Measurements from ENCODE around the gene BRME1. TPM values are rescaled to one million over a fixed set of nuclear protein-coding genes. Genes with fewer than 3 reads are reported as not detected.
A peak's percentile ranks its signal among the peaks of the same experiment; 100 is the strongest.

Gene BRME1
- polyA plus RNA-seq, 1 donor from 2014 or later: 6.2 TPM

- H3F3A ChIP-seq (ENCODE audit: insufficient read depth, low read length, poor library complexity, severe bottlenecking): no peaks in the 10 kb centered on the region
- TF ChIP-seq REST (IDR thresholded peaks at IDR 0.05; ENCODE audit: borderline replicate concordance) (no peak), RAD21 (conservative IDR thresholded peaks at IDR 0.05) (peak; percentile 16), SMC3 (conservative IDR thresholded peaks at IDR 0.05; ENCODE audit: poor library complexity) (peak; percentile 48), EP300 (conservative IDR thresholded peaks at IDR 0.05; ENCODE audit: poor library complexity, severe bottlenecking) (peak; percentile 72), POLR2AphosphoS5 (IDR thresholded peaks at IDR 0.05) (peak; percentile 76)
- H3K79me2 ChIP-seq (replicated peaks; ENCODE audit: insufficient read depth, low read length): peaks cover 14% of the 10 kb centered on the region
- no peaks in the 10 kb centered on the region for H4K20me1 ChIP-seq (ENCODE audit: insufficient read depth)
- peak overlapping the region; percentile 77 for H3K9ac ChIP-seq (ENCODE audit: low read length)
- no peaks in the 10 kb centered on the region for H3K36me3 ChIP-seq (ENCODE audit: insufficient read depth, low read length)
- H3K27me3 ChIP-seq (ENCODE audit: insufficient read depth, low read depth, low read length): no peaks in the 10 kb centered on the region
- no peaks in the 10 kb centered on the region for H3K9me2 ChIP-seq (ENCODE audit: insufficient read depth, low read length)
- peak overlapping the region; percentile 92 for H3K27ac ChIP-seq (ENCODE audit: low read length)
- peak overlapping the region; percentile 91 for H3K4me3 ChIP-seq (ENCODE audit: low read length)
- H3K4me2 ChIP-seq (ENCODE audit: low read length): peak overlapping the region; percentile 15
- H3K9me3 ChIP-seq (ENCODE audit: low read length): no peaks in the 10 kb centered on the region
- peak overlapping the region; percentile 77 for H2AFZ ChIP-seq (ENCODE audit: low read depth, low read length)
These were observed 45.9 kb upstream of the BRME1 start for GRCh38 chr19:13951799-13952153.

- H3K4me3 ChIP-seq (ENCODE audit: low read length): no peak overlapping the region
- H2AFZ ChIP-seq (ENCODE audit: low read depth, low read length): no peak overlapping the region
- no peak overlapping the region for H3K9ac ChIP-seq (ENCODE audit: low read length)
- peaks cover 14% of the 10 kb centered on the region for H3K79me2 ChIP-seq (replicated peaks; ENCODE audit: insufficient read depth, low read length)
- no peaks in the 10 kb centered on the region for H3K36me3 ChIP-seq (ENCODE audit: insufficient read depth, low read length)
- H3K9me3 ChIP-seq (ENCODE audit: low read length): no peaks in the 10 kb centered on the region
- no peaks in the 10 kb centered on the region for H3K27me3 ChIP-seq (ENCODE audit: insufficient read depth, low read depth, low read length)
- peak overlapping the region; percentile 92 for H3K27ac ChIP-seq (ENCODE audit: low read length)
- H3K9me2 ChIP-seq (ENCODE audit: insufficient read depth, low read length): no peaks in the 10 kb centered on the region
- H3K4me2 ChIP-seq (ENCODE audit: low read length): no peak overlapping the region
- no peaks in the 10 kb centered on the region for H3F3A ChIP-seq (ENCODE audit: insufficient read depth, low read length, poor library complexity, severe bottlenecking)
- H4K20me1 ChIP-seq (ENCODE audit: insufficient read depth): no peaks in the 10 kb centered on the region
- TF ChIP-seq MXI1 (conservative IDR thresholded peaks at IDR 0.05; ENCODE audit: poor library complexity, severe bottlenecking) (no peak), EP300 (conservative IDR thresholded peaks at IDR 0.05; ENCODE audit: poor library complexity, severe bottlenecking) (no peak), RAD21 (conservative IDR thresholded peaks at IDR 0.05) (no peak), SMC3 (conservative IDR thresholded peaks at IDR 0.05; ENCODE audit: poor library complexity) (no peak), POLR2AphosphoS5 (IDR thresholded peaks at IDR 0.05) (no peak), EZH2 (IDR thresholded peaks at IDR 0.05; ENCODE audit: borderline replicate concordance, insufficient read depth, low read length, poor library complexity, severe bottlenecking) (no peak), REST (IDR thresholded peaks at IDR 0.05; ENCODE audit: borderline replicate concordance) (no peak), TAF1 (IDR thresholded peaks at IDR 0.05; ENCODE audit: low read depth) (no peak)
- TF ChIP-seq, protein P1, sequence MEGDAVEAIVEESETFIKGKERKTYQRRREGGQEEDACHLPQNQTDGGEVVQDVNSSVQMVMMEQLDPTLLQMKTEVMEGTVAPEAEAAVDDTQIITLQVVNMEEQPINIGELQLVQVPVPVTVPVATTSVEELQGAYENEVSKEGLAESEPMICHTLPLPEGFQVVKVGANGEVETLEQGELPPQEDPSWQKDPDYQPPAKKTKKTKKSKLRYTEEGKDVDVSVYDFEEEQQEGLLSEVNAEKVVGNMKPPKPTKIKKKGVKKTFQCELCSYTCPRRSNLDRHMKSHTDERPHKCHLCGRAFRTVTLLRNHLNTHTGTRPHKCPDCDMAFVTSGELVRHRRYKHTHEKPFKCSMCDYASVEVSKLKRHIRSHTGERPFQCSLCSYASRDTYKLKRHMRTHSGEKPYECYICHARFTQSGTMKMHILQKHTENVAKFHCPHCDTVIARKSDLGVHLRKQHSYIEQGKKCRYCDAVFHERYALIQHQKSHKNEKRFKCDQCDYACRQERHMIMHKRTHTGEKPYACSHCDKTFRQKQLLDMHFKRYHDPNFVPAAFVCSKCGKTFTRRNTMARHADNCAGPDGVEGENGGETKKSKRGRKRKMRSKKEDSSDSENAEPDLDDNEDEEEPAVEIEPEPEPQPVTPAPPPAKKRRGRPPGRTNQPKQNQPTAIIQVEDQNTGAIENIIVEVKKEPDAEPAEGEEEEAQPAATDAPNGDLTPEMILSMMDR (IDR thresholded peaks at IDR 0.05; ENCODE audit: poor library complexity, severe bottlenecking): no peak
These were observed 45.1 kb upstream of the BRME1 start for GRCh38 chr19:13951043-13951442.
